Fibroblast of lung (primary cell): ENCODE results near the gene YES1.

Source experiments
- CTCF ChIP-seq, 2 donors: IDR thresholded peaks in 1 of 2; conservative IDR thresholded peaks in 1 of 2; 1 replicate in 1 of 2; 2 replicates in 1 of 2; pipeline ENCODE4 v1.5.1; 2011 to 2012; ENCODE audit warnings: low read length in 2 of 2, control low read depth in 1 of 2, inconsistent platforms in 1 of 2, low read depth in 1 of 2, mild to moderate bottlenecking in 1 of 2
- EZH2 ChIP-seq: IDR thresholded peaks from 2 replicates; pipeline ENCODE4 v1.5.1; 2012; ENCODE audit warnings: low read length, control low read depth, mild to moderate bottlenecking; ENCODE audit errors: missing control alignments

- TF ChIP-seq CTCF (conservative IDR thresholded peaks at IDR 0.05 in 1 of 2, IDR thresholded peaks at IDR 0.05 in 1 of 2; ENCODE audit: low read depth in 1 of 2, low read length in 2 of 2) (peak; percentile 54 to 64), EZH2 (no peak)
Measured at GRCh38 chr18:741931-742512, 70.0 kb downstream of the YES1 start.
